ENCODE data around the gene RBM28. TPM values are rescaled to one million over a fixed set of nuclear protein-coding genes. Genes with fewer than 3 reads are reported as not detected.
A peak's percentile ranks its signal among the peaks of the same experiment; 100 is the strongest.

The RBM28 gene
- total and polyA plus RNA-seq, 8 donors: 21.5 to 63.2 (median 56.9) TPM

GRCh38 chr7:128374041-128374440 is 30.3 kb upstream of the RBM28 start:
- ATAC-seq (no peak), DNase-seq (no peak)
- Histone ChIP-seq H3K4me3 (no peak overlapping the region), H3K9me3 (no peaks in the 10 kb centered on the region), H3K27me3 (no peaks in the 10 kb centered on the region), H3K27ac (no peak overlapping the region), H3K4me1 (no peaks in the 10 kb centered on the region), H3K36me3 (no peaks in the 10 kb centered on the region)
- TF ChIP-seq CTCF (IDR thresholded peaks at IDR 0.05): no peak
- intact Hi-C loops (cut with DNase I): no loop called here

GRCh38 chr7:128373606-128374005 is 29.9 kb upstream of the RBM28 start:
- intact Hi-C loops (cut with DNase I): no loop called here
- H3K9me3 ChIP-seq: no peaks in the 10 kb centered on the region
- DNase-seq (no peak), ATAC-seq (no peak)
- H3K4me3 ChIP-seq: no peak overlapping the region
- H3K27me3 ChIP-seq: no peaks in the 10 kb centered on the region
- no peaks in the 10 kb centered on the region for H3K36me3 ChIP-seq
- H3K27ac ChIP-seq: no peak overlapping the region
- TF ChIP-seq CTCF (IDR thresholded peaks at IDR 0.05): no peak
- H3K4me1 ChIP-seq: no peaks in the 10 kb centered on the region

- H3K36me3 ChIP-seq: no peaks in the 10 kb centered on the region
- H3K27me3 ChIP-seq: peaks cover 0 to 8% of the 10 kb centered on the region in 2 donors
- H3K9me3 ChIP-seq: no peaks in the 10 kb centered on the region
- DNase-seq: no peak
- TF ChIP-seq CTCF (IDR thresholded peaks at IDR 0.05): no peak
- H3K27ac ChIP-seq: no peak overlapping the region
- intact Hi-C loops (cut with DNase I): no loop called here
- no peak for ATAC-seq
- no peaks in the 10 kb centered on the region for H3K4me1 ChIP-seq
- H3K4me3 ChIP-seq: no peak overlapping the region
Observed at GRCh38 chr7:128370491-128370890, 26.8 kb upstream of the RBM28 start.

GRCh38 chr7:128366986-128367385 is 23.3 kb upstream of the RBM28 start:
- no peak overlapping the region for H3K4me3 ChIP-seq

GRCh38 chr7:128366300-128366699 is 22.6 kb upstream of the RBM28 start:
- no peak overlapping the region for H3K27ac ChIP-seq
- no peak for DNase-seq
- ATAC-seq: peak; percentile 61
- H3K27me3 ChIP-seq: peaks cover 12 to 40% of the 10 kb centered on the region in 2 donors
- H3K36me3 ChIP-seq: no peaks in the 10 kb centered on the region
- intact Hi-C loops (cut with DNase I): no loop called here
- H3K4me1 ChIP-seq: peaks cover 0 to 11% of the 10 kb centered on the region in 2 donors
- no peaks in the 10 kb centered on the region for H3K9me3 ChIP-seq
- TF ChIP-seq CTCF (IDR thresholded peaks at IDR 0.05): no peak
- no peak overlapping the region for H3K4me3 ChIP-seq

More at GRCh38 chr7:128366986-128367385, 23.3 kb upstream of the RBM28 start:
- Histone ChIP-seq H3K27ac (no peak overlapping the region), H3K36me3 (no peaks in the 10 kb centered on the region), H3K27me3 (peaks cover 11 to 33% of the 10 kb centered on the region in 2 donors), H3K9me3 (no peaks in the 10 kb centered on the region), H3K4me1 (peaks cover 0 to 4% of the 10 kb centered on the region in 2 donors)
- ATAC-seq (no peak), DNase-seq (no peak)
- intact Hi-C loops (cut with DNase I): no loop called here
- TF ChIP-seq CTCF (IDR thresholded peaks at IDR 0.05): no peak
